Gastroesophageal sphincter (tissue), 4 donors: ENCODE measurements around the gene TSPAN4. TPM values are rescaled to one million over a fixed set of nuclear protein-coding genes. Genes with fewer than 3 reads are reported as not detected.
A peak's percentile ranks its signal among the peaks of the same experiment; 100 is the strongest.

Source experiments
- ATAC-seq: fragments of 150-250 bp; one replicate; pipeline ENCODE4 v1.9.1; 2016; ENCODE audit warnings: mild to moderate bottlenecking, moderate library complexity
- H3K27ac ChIP-seq, 4 donors: fragments of 200-600 bp; sonication (generic) in 3 of 4; 1 replicate in 3 of 4; 2 replicates in 1 of 4; pipeline ENCODE4 v1.5.1; 2016 to 2019
- H3K27me3 ChIP-seq: fragments of 200-600 bp; sonication (generic); one replicate; pipeline ENCODE4 v1.5.1; 2019
- H3K36me3 ChIP-seq, 2 donors: fragments of 200-600 bp; sonication (generic); one replicate each; pipeline ENCODE4 v1.5.1; 2019; ENCODE audit warnings: control low read depth in 1 of 2
- H3K4me1 ChIP-seq, 3 donors: fragments of 200-600 bp; sonication (generic); 1 replicate in 2 of 3; 2 replicates in 1 of 3; pipeline ENCODE4 v1.5.1; 2016 to 2019; ENCODE audit warnings: control low read depth in 2 of 3
- H3K4me3 ChIP-seq, 2 donors: fragments of 200-600 bp; sonication (generic); one replicate each; pipeline ENCODE4 v1.5.1; 2019; ENCODE audit warnings: mild to moderate bottlenecking in 1 of 2, moderate library complexity in 1 of 2
- H3K9me3 ChIP-seq, 3 donors: fragments of 200-600 bp; sonication (generic); one replicate each; pipeline ENCODE4 v1.5.1; 2017 to 2019; ENCODE audit warnings: control low read depth in 2 of 3
- CTCF ChIP-seq, 4 experiments: fragments of 200-600 bp in 2 of 4; fragments of 450-650 bp in 2 of 4; sonication (generic) in 1 of 4; IDR thresholded peaks; one replicate each; pipeline ENCODE4 v1.5.1; 2017 to 2019; ENCODE audit warnings: antibody characterized with exemption in 4 of 4, mild to moderate bottlenecking in 2 of 4, moderate library complexity in 2 of 4
- EP300 ChIP-seq: sonication (generic); formaldehyde crosslinking; IDR thresholded peaks from one replicate; pipeline ENCODE4 v1.6.1; 2017; ENCODE audit warnings: antibody characterized with exemption, mild to moderate bottlenecking
- POLR2A ChIP-seq, 2 donors: fragments of 450-650 bp; IDR thresholded peaks; one replicate each; pipeline ENCODE4 v1.6.1; 2017; ENCODE audit warnings: antibody characterized with exemption in 2 of 2, mild to moderate bottlenecking in 2 of 2, moderate library complexity in 1 of 2
- POLR2AphosphoS5 ChIP-seq: sonication (generic); formaldehyde crosslinking; IDR thresholded peaks from one replicate; pipeline ENCODE4 v1.6.1; 2017; ENCODE audit warnings: antibody characterized with exemption
- WGBS, 2 donors: methylation state at CpG; one replicate each; pipeline ENCODE4 v1.1.5; 2018; ENCODE audit warnings: low coverage in 1 of 2; 5-methylcytosine and 5-hydroxymethylcytosine counted together
- total RNA-seq, 4 donors: library from RNA; depleted of rRNA; stranded (reverse); fragments of >200 nt; gene quantifications; one replicate each; pipeline ENCODE4 v1.1.0, GENCODE V29; 2016

The TSPAN4 gene
- total RNA-seq, 4 donors from 2014 or later = 66.5 to 115 (median 112) TPM

DNA sequence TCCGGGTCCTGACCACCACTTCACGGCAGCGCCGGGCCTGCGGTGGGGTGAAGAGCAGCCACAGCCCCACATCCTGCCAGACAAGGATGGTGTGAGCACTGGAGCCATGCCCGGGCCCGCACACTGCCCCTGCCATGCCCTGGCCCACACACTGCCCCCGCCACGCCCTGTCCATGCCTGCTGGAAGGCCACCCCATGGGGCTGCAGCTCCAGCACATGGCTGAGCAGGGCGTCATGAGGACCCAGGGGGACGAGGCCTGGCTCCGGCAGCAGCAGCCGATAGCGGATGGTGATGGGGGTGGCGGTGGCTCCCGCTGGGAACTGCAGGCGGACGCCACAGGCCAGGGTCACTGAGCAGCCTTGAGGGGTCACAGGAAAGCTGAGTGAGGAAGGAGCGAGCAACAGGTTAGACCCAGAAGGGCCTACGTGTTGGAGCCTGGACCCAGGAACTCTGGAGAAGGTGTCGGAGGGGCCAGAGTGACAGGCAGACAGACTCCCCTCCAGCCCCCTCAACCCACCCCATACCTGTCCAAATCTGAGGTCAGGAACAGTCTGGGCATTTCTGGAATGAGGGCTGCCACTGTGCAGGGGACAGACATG, 40.5 kb upstream of the TSPAN4 start:
- Histone ChIP-seq H3K36me3 (peaks cover 0 to 49% of the 10 kb centered on the region in 2 donors), H3K27ac (no peak overlapping the region), H3K4me3 (no peak overlapping the region), H3K4me1 (peaks cover 0 to 59% (median 16%) of the 10 kb centered on the region in 3 donors), H3K9me3 (no peaks in the 10 kb centered on the region), H3K27me3 (no peaks in the 10 kb centered on the region)
- no peak for ATAC-seq
- TF ChIP-seq EP300 (no peak), POLR2AphosphoS5 (no peak), CTCF (IDR thresholded peaks at IDR 0.05) (no peak)
- WGBS, 2 donors = no CpG with 5 or more reads among the region's 21 CpGs

DNA sequence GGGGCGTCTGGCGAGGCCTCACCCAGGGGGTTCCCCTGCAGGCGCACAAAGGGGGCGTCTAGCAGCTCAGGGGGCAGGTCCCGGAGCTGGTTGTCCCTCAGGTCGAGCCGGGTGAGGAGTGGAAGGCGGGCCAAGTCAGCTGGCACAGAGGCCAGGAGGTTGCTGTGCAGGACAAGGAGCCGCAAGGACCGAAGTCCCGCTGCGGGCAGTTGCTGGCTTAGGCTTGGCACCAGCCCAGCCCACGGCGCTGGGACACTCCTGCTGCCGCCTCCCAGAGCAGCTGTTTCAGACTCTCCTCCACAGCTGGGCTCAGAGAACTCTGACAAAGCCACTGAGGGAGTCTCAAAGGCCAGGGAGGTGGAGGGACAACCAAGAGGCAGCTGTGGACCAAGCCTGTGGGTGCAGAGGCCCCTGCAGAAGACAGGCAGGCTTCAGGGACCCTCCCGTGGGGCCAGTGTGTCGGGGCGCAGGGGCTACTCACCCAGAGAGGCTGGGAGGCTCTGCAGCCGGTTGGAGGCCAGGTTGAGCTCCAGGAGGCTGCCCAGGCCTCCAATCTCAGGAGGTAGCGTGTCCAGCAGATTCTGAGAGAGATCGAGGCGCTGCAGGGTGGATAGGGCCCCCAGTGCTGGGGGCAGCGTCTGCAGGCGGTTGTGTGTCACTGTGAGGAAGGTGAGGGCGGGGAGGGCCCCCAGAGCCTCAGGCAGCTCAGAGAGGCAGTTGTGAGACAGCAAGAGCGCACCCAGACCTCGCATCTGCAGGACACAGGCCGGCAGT, 39.8 kb upstream of the TSPAN4 start:
- no peak overlapping the region for H3K4me3 ChIP-seq
- H3K4me1 ChIP-seq = peaks cover 0 to 58% (median 16%) of the 10 kb centered on the region in 3 donors

GRCh38 chr11:803467-803742, 39.2 kb upstream of the TSPAN4 start:
- Histone ChIP-seq H3K27me3 (no peaks in the 10 kb centered on the region), H3K27ac (no peak overlapping the region), H3K4me3 (no peak overlapping the region), H3K4me1 (peaks cover 0 to 58% (median 20%) of the 10 kb centered on the region in 3 donors), H3K9me3 (no peaks in the 10 kb centered on the region), H3K36me3 (peaks cover 0 to 49% of the 10 kb centered on the region in 2 donors)
- no CpG with 5 or more reads among the region's 8 CpGs for WGBS, 2 donors
- no peak for TF ChIP-seq POLR2A (IDR thresholded peaks at IDR 0.05)
- no peak for ATAC-seq

More for the DNA sequence above, 39.8 kb upstream of the TSPAN4 start:
- no peak overlapping the region for H3K27ac ChIP-seq
- WGBS, 2 donors = 80% methylated on average over 2 of the region's 28 CpGs; no CpG with 5 or more reads in 1 of the 2 donors
- no peak for TF ChIP-seq POLR2A (IDR thresholded peaks at IDR 0.05)
- no peak for TF ChIP-seq CTCF (IDR thresholded peaks at IDR 0.05)
- no peak for TF ChIP-seq EP300
- TF ChIP-seq POLR2AphosphoS5 = no peak
- H3K9me3 ChIP-seq = no peaks in the 10 kb centered on the region
- no peak for ATAC-seq
- H3K27me3 ChIP-seq = no peaks in the 10 kb centered on the region
- peaks cover 0 to 49% of the 10 kb centered on the region in 2 donors for H3K36me3 ChIP-seq

GRCh38 chr11:803770-804598, 38.7 kb upstream of the TSPAN4 start:
- peaks cover 0 to 58% (median 24%) of the 10 kb centered on the region in 3 donors for H3K4me1 ChIP-seq
- peak overlapping the region in 2 of 4 donors; percentile 92 to 93 for H3K27ac ChIP-seq
- peak overlapping the region in 1 of 2 donors; percentile 65 for H3K4me3 ChIP-seq

More at GRCh38 chr11:803770-804598, 38.7 kb upstream of the TSPAN4 start:
- ATAC-seq = no peak
- WGBS, 2 donors = 55 to 95% methylated on average over 2 to 4 of the region's 26 CpGs
- Histone ChIP-seq H3K9me3 (no peaks in the 10 kb centered on the region), H3K36me3 (peaks cover 0 to 48% of the 10 kb centered on the region in 2 donors), H3K27me3 (no peaks in the 10 kb centered on the region)
- TF ChIP-seq POLR2AphosphoS5 (no peak), CTCF (IDR thresholded peaks at IDR 0.05) (no peak), EP300 (no peak), POLR2A (IDR thresholded peaks at IDR 0.05) (no peak)
